HS-27A (cell line): Measurements from ENCODE around the gene PDZD2.

Experiments used
- DNase-seq: peaks from one replicate; pipeline ENCODE4 v3.0.0-alpha.2; 2012; ENCODE audit warnings: low read depth, missing footprints

The PDZD2 gene

GRCh38 chr5:32138839-32139493, 500.0 kb downstream of the PDZD2 start:
- DNase-seq: no peak

- DNase-seq: no peak
Observed at GRCh38 chr5:32143617-32144377, 504.9 kb downstream of the PDZD2 start.

GRCh38 chr5:32144378-32145207, 505.7 kb downstream of the PDZD2 start:
- DNase-seq: no peak

GRCh38 chr5:32145378-32145777, 506.4 kb downstream of the PDZD2 start:
- no peak for DNase-seq

GRCh38 chr5:32147236-32147635, 508.3 kb downstream of the PDZD2 start:
- no peak for DNase-seq

- no peak for DNase-seq
Observed at GRCh38 chr5:32147959-32148358, 509.0 kb downstream of the PDZD2 start.

- DNase-seq: no peak
Observed at GRCh38 chr5:32150366-32150765, 511.4 kb downstream of the PDZD2 start.

- no peak for DNase-seq
Observed at GRCh38 chr5:32151198-32151597, 512.3 kb downstream of the PDZD2 start.

- DNase-seq: no peak
Observed at GRCh38 chr5:32153723-32154122, 514.8 kb downstream of the PDZD2 start.

- no peak for DNase-seq
Observed at GRCh38 chr5:32155211-32155610, 516.3 kb downstream of the PDZD2 start.

- no peak for DNase-seq
Observed at GRCh38 chr5:32156635-32157034, 517.7 kb downstream of the PDZD2 start.

GRCh38 chr5:32157078-32157477, 518.1 kb downstream of the PDZD2 start:
- DNase-seq: no peak

- no peak for DNase-seq
Observed at GRCh38 chr5:32158679-32158975, 519.7 kb downstream of the PDZD2 start.

GRCh38 chr5:32159328-32160072, 520.6 kb downstream of the PDZD2 start:
- DNase-seq: no peak

GRCh38 chr5:32160228-32160627, 521.3 kb downstream of the PDZD2 start:
- DNase-seq: no peak
